ENCODE results near the gene TMEM69.

The TMEM69 gene

GRCh38 chr1:45654540-45655280, 33.3 kb upstream of the TMEM69 start:
- H3K9me3 ChIP-seq (ENCODE audit: low read length): no peaks in the 10 kb centered on the region
- no peaks in the 10 kb centered on the region for H3K4me1 ChIP-seq (ENCODE audit: insufficient read depth, low read length, severe bottlenecking)
- H3K4me2 ChIP-seq (ENCODE audit: low read length): no peak overlapping the region
- no peaks in the 10 kb centered on the region for H3K9me2 ChIP-seq (ENCODE audit: low read depth, low read length)
- H2AFZ ChIP-seq (ENCODE audit: low read length): no peak overlapping the region
- H3K36me3 ChIP-seq (ENCODE audit: insufficient read depth, low read length): peaks cover 96% of the 10 kb centered on the region
- no peaks in the 10 kb centered on the region for H3K79me2 ChIP-seq (ENCODE audit: insufficient read depth, low read length)
- H3K4me3 ChIP-seq (ENCODE audit: low read depth, low read length, poor library complexity, severe bottlenecking): no peak overlapping the region
- H3F3A ChIP-seq (ENCODE audit: insufficient read depth, low read length): no peaks in the 10 kb centered on the region
- H3K9ac ChIP-seq (ENCODE audit: low read length): no peak overlapping the region
- no peaks in the 10 kb centered on the region for H4K20me1 ChIP-seq (ENCODE audit: insufficient read depth, low read length)
- no peak overlapping the region for H3K27ac ChIP-seq (ENCODE audit: low read depth, low read length, poor library complexity, severe bottlenecking)
- TF ChIP-seq EZH2 (IDR thresholded peaks at IDR 0.05; ENCODE audit: borderline replicate concordance, low read length): no peak
- TF ChIP-seq, protein P1, sequence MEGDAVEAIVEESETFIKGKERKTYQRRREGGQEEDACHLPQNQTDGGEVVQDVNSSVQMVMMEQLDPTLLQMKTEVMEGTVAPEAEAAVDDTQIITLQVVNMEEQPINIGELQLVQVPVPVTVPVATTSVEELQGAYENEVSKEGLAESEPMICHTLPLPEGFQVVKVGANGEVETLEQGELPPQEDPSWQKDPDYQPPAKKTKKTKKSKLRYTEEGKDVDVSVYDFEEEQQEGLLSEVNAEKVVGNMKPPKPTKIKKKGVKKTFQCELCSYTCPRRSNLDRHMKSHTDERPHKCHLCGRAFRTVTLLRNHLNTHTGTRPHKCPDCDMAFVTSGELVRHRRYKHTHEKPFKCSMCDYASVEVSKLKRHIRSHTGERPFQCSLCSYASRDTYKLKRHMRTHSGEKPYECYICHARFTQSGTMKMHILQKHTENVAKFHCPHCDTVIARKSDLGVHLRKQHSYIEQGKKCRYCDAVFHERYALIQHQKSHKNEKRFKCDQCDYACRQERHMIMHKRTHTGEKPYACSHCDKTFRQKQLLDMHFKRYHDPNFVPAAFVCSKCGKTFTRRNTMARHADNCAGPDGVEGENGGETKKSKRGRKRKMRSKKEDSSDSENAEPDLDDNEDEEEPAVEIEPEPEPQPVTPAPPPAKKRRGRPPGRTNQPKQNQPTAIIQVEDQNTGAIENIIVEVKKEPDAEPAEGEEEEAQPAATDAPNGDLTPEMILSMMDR (IDR thresholded peaks at IDR 0.05; ENCODE audit: low read length): no peak
- no peaks in the 10 kb centered on the region for H3K27me3 ChIP-seq (ENCODE audit: insufficient read depth, low read length)

DNA sequence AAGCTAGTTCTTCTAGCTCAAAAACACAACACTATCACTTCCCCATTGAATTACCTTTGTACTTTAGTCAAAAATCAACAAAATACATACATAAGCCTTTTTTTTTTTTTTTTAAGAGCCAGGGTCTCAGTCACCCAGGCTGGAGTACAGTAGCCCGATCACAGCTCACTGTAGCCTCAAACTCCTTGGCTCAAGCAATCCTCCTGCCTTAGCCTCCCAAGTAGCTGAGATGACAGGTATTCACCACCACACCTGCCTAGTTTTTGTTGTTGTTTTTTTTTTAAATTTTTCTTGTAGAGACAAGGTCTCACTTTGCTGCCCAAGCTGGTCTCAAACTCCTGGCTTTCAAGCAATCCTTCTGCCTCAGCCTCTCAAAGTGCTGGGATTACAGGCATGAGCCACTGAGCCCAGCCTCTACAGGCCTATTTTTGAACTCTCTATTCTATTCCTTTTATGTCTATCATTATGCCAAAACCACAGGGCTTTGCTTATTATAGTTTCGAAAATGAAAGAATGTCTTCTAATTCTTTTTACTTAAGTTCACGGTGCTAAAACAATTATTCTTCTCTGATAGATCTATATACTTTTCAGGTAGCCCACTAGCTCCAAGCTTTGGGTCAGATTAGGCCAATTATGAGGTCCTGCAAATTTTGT, 31.3 kb upstream of the TMEM69 start:
- Histone ChIP-seq H2AFZ (ENCODE audit: low read length) (no peak overlapping the region), H3K9me2 (ENCODE audit: low read depth, low read length) (no peaks in the 10 kb centered on the region), H4K20me1 (ENCODE audit: insufficient read depth, low read length) (no peaks in the 10 kb centered on the region), H3K4me1 (ENCODE audit: insufficient read depth, low read length, severe bottlenecking) (no peaks in the 10 kb centered on the region), H3K4me3 (ENCODE audit: low read depth, low read length, poor library complexity, severe bottlenecking) (no peak overlapping the region), H3F3A (ENCODE audit: insufficient read depth, low read length) (no peaks in the 10 kb centered on the region), H3K27me3 (ENCODE audit: insufficient read depth, low read length) (no peaks in the 10 kb centered on the region), H3K9ac (ENCODE audit: low read length) (no peak overlapping the region), H3K79me2 (ENCODE audit: insufficient read depth, low read length) (peaks cover 11% of the 10 kb centered on the region), H3K4me2 (ENCODE audit: low read length) (no peak overlapping the region), H3K27ac (ENCODE audit: low read depth, low read length, poor library complexity, severe bottlenecking) (no peak overlapping the region), H3K36me3 (ENCODE audit: insufficient read depth, low read length) (peaks cover 92% of the 10 kb centered on the region), H3K9me3 (ENCODE audit: low read length) (no peaks in the 10 kb centered on the region)
- TF ChIP-seq, protein P1 (IDR thresholded peaks at IDR 0.05; ENCODE audit: low read length): no peak
- TF ChIP-seq EZH2 (IDR thresholded peaks at IDR 0.05; ENCODE audit: borderline replicate concordance, low read length): no peak

DNA sequence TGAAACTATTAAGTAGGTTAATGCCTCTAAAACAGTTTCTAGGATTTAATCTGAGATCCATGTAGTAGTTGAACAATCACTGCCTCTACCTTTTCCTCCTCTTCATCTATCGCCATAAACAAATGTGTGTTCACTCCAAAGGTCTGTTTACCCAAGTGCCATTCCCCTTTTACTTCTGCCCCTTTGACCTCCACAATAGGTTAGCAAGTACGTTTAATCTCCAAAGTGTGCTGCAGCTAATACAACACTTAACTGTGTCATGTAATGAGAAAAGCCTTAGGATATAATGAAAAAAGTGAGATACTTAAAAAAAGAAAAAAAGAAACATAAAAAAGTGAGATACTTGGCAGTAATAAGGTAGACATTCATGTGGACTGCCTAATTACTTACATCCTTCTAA, 29.8 kb upstream of the TMEM69 start:
- no peaks in the 10 kb centered on the region; the same call in 1 of the 2 replicates for H4K20me1 ChIP-seq (ENCODE audit: insufficient read depth, low read length)
- peaks cover 82% of the 10 kb centered on the region for H3K36me3 ChIP-seq (ENCODE audit: insufficient read depth, low read length)
- H3K9ac ChIP-seq (ENCODE audit: low read length): no peak overlapping the region
- H2AFZ ChIP-seq (ENCODE audit: low read length): no peak overlapping the region
- H3K4me2 ChIP-seq (ENCODE audit: low read length): no peak overlapping the region
- H3K4me3 ChIP-seq (ENCODE audit: low read depth, low read length, poor library complexity, severe bottlenecking): no peak overlapping the region
- H3K9me2 ChIP-seq (ENCODE audit: low read depth, low read length): no peaks in the 10 kb centered on the region
- H3F3A ChIP-seq (ENCODE audit: insufficient read depth, low read length): no peaks in the 10 kb centered on the region
- peaks cover 26% of the 10 kb centered on the region for H3K79me2 ChIP-seq (ENCODE audit: insufficient read depth, low read length)
- no peaks in the 10 kb centered on the region for H3K9me3 ChIP-seq (ENCODE audit: low read length)
- H3K27me3 ChIP-seq (ENCODE audit: insufficient read depth, low read length): no peaks in the 10 kb centered on the region
- no peak overlapping the region for H3K27ac ChIP-seq (ENCODE audit: low read depth, low read length, poor library complexity, severe bottlenecking)
- TF ChIP-seq, protein P1 (IDR thresholded peaks at IDR 0.05; ENCODE audit: low read length): no peak
- TF ChIP-seq EZH2 (IDR thresholded peaks at IDR 0.05; ENCODE audit: borderline replicate concordance, low read length): no peak
- H3K4me1 ChIP-seq (ENCODE audit: insufficient read depth, low read length, severe bottlenecking): no peaks in the 10 kb centered on the region
